ENCODE results near the gene MYO3B.

MYO3B gene

DNA sequence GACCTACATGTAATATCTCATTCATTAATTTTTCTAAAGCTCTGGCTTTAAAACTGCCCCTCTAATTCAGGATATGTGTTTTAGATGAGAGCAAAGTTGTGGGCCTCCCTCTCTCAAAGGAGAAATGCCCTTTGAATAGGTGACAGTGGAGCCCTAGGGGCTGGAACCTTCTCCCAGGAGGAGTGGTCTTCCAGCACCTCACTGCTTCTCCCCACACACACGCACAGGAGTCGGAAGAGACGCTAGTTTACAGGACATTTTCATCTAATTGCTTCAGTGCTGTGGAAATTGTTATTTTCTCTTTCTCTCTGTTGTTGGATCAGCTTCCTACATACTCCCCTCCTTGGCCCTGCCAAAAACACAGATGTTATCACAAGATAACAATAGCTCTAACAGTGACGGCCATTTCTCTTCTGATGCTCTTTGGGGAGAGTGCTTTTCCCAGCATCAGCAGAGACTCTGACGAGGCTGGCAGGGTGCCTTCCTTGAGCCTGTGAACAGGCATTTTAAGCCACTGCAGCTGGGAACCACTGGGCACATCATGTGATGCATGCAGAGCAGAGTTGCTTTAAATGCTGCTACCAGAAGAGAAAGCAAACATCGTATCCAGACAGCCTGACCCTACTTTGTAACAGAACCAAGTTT lies 327.8 kb downstream of the MYO3B start:
- TF ChIP-seq SIN3A (IDR thresholded peaks at IDR 0.05; ENCODE audit: borderline replicate concordance, insufficient read depth, low read length) (no peak), TAF1 (IDR thresholded peaks at IDR 0.05; ENCODE audit: borderline replicate concordance, insufficient read depth, low read length) (no peak), POLR2AphosphoS5 (IDR thresholded peaks at IDR 0.05; ENCODE audit: low read depth, low read length) (no peak), FOXP2 (optimal IDR thresholded peaks at IDR 0.05; ENCODE audit: borderline replicate concordance, extremely low read depth, extremely low read length, insufficient read depth) (no peak)
- TF ChIP-seq, protein P1, sequence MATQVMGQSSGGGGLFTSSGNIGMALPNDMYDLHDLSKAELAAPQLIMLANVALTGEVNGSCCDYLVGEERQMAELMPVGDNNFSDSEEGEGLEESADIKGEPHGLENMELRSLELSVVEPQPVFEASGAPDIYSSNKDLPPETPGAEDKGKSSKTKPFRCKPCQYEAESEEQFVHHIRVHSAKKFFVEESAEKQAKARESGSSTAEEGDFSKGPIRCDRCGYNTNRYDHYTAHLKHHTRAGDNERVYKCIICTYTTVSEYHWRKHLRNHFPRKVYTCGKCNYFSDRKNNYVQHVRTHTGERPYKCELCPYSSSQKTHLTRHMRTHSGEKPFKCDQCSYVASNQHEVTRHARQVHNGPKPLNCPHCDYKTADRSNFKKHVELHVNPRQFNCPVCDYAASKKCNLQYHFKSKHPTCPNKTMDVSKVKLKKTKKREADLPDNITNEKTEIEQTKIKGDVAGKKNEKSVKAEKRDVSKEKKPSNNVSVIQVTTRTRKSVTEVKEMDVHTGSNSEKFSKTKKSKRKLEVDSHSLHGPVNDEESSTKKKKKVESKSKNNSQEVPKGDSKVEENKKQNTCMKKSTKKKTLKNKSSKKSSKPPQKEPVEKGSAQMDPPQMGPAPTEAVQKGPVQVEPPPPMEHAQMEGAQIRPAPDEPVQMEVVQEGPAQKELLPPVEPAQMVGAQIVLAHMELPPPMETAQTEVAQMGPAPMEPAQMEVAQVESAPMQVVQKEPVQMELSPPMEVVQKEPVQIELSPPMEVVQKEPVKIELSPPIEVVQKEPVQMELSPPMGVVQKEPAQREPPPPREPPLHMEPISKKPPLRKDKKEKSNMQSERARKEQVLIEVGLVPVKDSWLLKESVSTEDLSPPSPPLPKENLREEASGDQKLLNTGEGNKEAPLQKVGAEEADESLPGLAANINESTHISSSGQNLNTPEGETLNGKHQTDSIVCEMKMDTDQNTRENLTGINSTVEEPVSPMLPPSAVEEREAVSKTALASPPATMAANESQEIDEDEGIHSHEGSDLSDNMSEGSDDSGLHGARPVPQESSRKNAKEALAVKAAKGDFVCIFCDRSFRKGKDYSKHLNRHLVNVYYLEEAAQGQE (IDR thresholded peaks at IDR 0.05; ENCODE audit: insufficient read depth in 1 of 2, low read depth in 2 of 2, low read length in 2 of 2): no peak

DNA sequence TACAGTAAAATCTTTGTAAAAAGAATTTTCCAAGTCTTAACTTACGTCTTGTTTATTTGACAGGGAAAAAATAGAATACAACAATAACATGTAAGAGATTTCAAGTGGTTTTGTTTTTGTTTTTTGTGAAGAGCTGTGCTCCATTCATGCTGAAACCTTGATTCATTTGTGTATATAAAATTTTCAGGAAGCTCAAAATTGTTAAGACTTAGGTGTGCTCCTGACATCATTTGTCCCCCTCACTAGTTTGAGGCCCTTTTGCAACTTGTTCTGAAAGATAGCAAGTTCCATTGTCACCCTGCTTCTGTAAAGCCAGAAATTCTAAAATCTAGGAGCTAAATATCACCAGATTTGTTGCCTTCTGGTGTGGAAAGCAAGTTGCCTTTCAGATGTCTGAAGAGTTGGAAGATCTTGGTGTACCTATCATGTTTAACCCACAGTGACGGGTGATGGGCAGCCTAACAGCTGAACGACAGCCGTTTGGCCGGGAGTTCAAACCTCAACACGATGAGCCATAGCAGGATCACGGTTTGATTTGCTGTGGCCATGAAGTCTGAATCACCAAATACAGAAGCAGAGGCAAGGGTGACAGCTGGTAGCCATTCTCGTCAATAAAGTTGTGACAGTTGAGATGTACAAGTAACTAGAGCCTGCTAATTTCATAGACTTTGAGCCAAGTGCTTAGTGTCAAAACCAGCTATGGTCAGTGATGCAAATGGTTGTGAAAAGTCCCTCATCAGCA lies 331.7 kb downstream of the MYO3B start:
- TF ChIP-seq, protein P1 (IDR thresholded peaks at IDR 0.05; ENCODE audit: insufficient read depth in 1 of 2, low read depth in 2 of 2, low read length in 2 of 2): no peak
- no peak for TF ChIP-seq FOXP2 (optimal IDR thresholded peaks at IDR 0.05; ENCODE audit: borderline replicate concordance, extremely low read depth, extremely low read length, insufficient read depth)
- TF ChIP-seq TAF1 (IDR thresholded peaks at IDR 0.05; ENCODE audit: borderline replicate concordance, insufficient read depth, low read length): no peak
- no peak for TF ChIP-seq SIN3A (IDR thresholded peaks at IDR 0.05; ENCODE audit: borderline replicate concordance, insufficient read depth, low read length)

GRCh38 chr2:170512266-170512665 lies 334.3 kb downstream of the MYO3B start:
- TF ChIP-seq POLR2AphosphoS5 (IDR thresholded peaks at IDR 0.05; ENCODE audit: low read depth, low read length) (no peak), TAF1 (IDR thresholded peaks at IDR 0.05; ENCODE audit: borderline replicate concordance, insufficient read depth, low read length) (no peak)
- TF ChIP-seq, protein P1 (IDR thresholded peaks at IDR 0.05; ENCODE audit: insufficient read depth in 1 of 2, low read depth in 2 of 2, low read length in 2 of 2): no peak

GRCh38 chr2:170514140-170514539 lies 336.2 kb downstream of the MYO3B start:
- TF ChIP-seq TAF1 (IDR thresholded peaks at IDR 0.05; ENCODE audit: borderline replicate concordance, insufficient read depth, low read length): no peak
- TF ChIP-seq, protein P1 (IDR thresholded peaks at IDR 0.05; ENCODE audit: insufficient read depth in 1 of 2, low read depth in 2 of 2, low read length in 2 of 2): no peak
- TF ChIP-seq SIN3A (IDR thresholded peaks at IDR 0.05; ENCODE audit: borderline replicate concordance, insufficient read depth, low read length): no peak
- TF ChIP-seq FOXP2 (optimal IDR thresholded peaks at IDR 0.05; ENCODE audit: borderline replicate concordance, extremely low read depth, extremely low read length, insufficient read depth): no peak
- no peak for TF ChIP-seq POLR2AphosphoS5 (IDR thresholded peaks at IDR 0.05; ENCODE audit: low read depth, low read length)
